GM18507 (cell line): ENCODE data around the gene TAS1R1.

Experiments
- DNase-seq: peaks from one replicate; pipeline ENCODE4 v3.0.0; 2011; ENCODE audit warnings: low read depth; ENCODE audit not compliant: insufficient read length; ENCODE audit errors: extremely low spot score
- FAIRE-seq: peaks from 2 replicates; lab custom pipeline; 2011; peaks lifted over from hg19 to GRCh38; lab: Jason Lieb, UNC

TAS1R1 gene

DNA sequence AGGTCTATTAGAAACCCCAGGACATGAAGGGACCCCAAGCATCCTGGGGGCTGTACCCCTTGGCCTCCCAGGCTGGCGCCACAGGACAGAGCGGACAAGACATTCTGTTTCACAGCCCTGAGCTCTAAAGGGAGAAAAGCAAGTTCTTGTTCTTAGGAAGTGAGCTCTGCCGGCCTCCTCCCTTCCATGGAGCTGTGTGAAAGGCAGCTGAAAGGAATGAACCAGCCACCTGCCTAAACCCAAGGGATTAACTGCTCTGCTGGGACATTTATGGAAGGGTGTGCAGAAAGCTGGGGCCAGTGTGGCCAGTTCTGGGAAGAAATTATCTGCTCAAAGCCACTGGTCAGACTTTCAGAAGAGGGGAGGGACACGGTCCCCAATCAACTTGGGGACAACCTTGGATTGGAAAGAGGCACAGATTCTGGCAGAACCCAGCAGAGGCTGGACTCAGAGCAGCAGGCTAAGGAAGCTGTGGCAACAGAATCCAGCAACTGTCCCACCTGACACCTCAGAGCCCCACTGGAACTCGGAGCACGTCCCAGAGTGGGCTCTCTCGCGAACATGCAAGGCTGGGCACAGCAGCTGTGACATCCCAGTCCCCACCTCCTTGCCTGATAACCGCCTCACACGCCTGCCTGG, 45.4 kb downstream of the TAS1R1 start:
- FAIRE-seq (no peak), DNase-seq (no peak)

- peak; percentile 83 for FAIRE-seq
Observed at GRCh38 chr1:6601049-6601922, 46.2 kb downstream of the TAS1R1 start.

GRCh38 chr1:6601923-6602668, 47.0 kb downstream of the TAS1R1 start:
- DNase-seq, result no peak
- no peak for FAIRE-seq

More at GRCh38 chr1:6601049-6601922, 46.2 kb downstream of the TAS1R1 start:
- no peak for DNase-seq

GRCh38 chr1:6602669-6603237, 47.6 kb downstream of the TAS1R1 start, which contains the start of gene KLHL21:
TSS of gene KLHL21 (minus strand) at chr1:6602869. CDS start at chr1:6602817, 52 bp downstream.
- DNase-seq (peak; percentile 69), FAIRE-seq (no peak)

DNA sequence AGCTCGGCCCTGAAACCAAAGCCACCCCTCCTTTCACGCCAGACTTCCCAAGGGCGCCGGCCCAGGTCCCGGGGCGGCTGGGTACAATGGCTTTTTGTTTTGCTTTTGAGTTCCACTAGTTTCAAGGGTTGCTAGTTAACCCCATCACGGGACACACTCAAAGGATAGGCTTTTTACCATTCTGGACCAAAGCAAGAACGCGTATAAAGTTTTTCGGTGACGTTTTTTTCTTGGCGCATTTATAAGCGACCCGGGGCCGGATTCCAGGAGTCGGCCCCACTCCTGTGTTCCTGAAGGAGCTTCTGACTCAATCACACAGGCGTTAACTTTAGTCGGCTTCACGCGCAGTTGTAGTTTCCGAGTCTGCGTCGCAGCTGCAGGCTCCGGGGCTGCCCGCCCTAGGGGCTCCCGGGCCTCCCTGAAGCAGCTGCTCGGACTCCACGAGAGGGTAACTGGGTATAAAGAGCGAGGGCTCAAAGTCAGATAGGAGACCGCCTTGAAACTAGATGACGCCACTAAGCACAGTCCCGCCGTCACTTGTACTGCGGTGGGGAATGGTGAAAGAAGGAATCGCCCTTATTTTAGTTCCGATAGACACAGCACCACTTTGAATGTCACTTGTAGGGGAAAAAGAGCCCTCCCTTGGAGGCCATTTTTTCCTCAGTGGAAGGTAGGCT, 48.3 kb downstream of the TAS1R1 start:
- DNase-seq, result no peak
- peak; percentile 44 for FAIRE-seq

DNA sequence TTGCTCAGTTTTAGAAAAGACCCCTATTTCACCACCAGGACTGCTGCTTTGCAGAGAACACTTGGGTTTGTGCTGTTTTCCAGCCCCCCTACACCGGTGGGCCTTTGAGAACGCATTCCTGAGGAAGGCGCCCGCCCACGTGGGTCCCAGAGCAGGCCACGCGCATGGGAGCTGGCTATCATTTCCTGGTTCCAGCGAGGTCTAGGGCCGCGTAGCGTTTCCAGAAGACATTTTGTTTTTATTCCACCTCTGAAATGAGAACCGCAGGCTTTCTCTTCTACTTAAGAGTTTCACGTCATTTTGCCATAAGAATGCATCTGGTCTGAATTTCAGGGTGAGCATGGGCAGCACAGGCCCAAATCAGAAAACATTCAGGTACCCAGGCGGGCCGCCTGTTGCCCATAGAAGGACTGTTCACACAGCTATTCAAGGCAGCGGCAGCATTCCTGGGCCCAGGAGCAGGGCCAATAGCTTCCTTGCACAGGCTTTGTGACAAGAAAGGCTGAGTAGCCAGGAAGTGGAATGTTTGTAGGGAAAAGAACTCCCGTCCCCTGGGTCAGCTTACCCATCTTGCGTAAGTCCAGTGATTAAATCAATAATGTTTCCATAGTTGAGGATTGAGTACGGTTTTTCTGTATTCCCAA, 48.9 kb downstream of the TAS1R1 start:
- FAIRE-seq (no peak), DNase-seq (no peak)

DNA sequence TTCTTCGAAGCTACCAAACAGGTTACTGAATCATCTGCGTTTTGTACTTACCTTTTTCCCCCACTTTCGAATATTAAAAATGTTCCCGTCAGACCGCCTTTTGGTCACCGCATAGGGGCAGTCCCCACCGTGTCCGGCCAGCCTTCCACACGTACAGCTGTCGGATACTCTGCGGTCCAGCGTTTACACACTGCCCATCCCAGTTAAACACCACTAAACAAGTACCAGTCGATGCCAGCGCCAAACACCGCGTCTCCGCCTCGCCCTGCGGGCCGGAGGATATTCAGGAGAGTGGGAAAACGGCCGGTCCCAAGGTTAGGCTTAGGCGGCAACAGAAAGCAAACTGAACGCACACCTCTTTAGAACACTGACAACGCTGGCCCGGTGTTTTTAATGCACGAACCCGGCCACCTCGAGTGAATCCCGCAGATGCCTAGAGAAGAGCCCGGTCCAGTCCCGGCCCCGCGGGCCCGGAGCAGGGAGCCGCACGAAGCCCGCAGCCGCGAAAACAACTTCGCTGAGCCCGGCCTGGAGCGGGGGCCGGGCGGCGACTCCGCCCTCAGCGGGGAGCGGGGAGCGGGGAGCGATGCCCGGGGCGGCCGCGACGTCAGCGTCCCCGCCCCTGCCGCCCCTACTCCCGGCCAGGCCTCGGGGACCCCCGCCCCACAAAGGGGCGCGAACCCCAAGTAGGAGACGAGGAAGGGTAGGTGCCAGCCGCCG, 57.7 kb downstream of the TAS1R1 start:
- FAIRE-seq, result no peak

GRCh38 chr1:6613361-6614018, 58.4 kb downstream of the TAS1R1 start, which contains the start of gene PHF13:
TSS of gene PHF13 (plus strand) at chr1:6613731. CDS start at chr1:6614067, 336 bp downstream.
- FAIRE-seq, result peak; percentile 92

More for the DNA sequence above, 57.7 kb downstream of the TAS1R1 start:
- DNase-seq, result no peak

GRCh38 chr1:6614019-6614928, 59.2 kb downstream of the TAS1R1 start:
- DNase-seq (no peak), FAIRE-seq (no peak)

More at GRCh38 chr1:6613361-6614018, 58.4 kb downstream of the TAS1R1 start, which contains the start of gene PHF13:
- peak; percentile 98 for DNase-seq

DNA sequence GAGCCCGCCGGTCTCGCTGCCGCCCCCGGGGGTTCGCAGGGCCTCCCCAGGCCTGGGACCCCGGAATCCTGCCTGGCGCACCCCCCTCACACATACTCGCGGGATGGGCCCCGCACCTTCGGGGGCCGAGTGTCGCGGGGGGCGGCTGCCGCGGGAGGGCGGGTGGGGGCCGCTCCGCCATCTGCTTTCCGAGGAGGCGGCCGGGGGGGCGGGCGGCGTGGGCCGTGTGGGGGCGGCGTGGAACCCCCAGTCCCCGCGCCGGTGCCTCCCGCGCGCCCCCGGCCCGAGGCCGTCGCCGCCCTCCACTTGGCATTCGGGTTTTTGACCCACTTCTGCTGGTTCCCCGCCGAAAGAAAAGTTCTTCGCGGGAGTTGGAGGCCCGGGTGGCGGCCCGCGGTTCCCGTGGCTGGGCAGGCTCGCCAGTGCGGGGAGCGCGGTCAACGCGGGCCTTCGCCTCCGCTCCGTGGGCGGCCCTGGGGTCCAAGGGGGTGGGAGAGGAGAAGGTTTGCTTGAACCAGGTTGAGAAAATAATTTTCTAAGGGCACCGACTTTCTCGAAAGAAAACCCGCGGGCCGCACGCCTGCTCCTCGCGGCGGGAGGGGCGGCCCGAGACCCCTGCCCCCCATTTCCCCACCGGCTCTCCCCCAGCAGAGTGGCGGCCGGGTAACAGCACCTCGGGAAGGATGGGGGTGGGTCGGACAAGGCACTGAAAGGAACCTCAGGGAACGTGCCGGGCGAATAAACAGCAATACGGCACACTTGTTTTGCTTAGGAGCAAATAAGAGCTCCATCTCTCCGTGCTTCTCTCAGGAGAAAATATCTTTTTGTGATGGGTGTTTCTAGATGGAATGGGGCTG, 60.0 kb downstream of the TAS1R1 start:
- no peak for FAIRE-seq
- no peak for DNase-seq

DNA sequence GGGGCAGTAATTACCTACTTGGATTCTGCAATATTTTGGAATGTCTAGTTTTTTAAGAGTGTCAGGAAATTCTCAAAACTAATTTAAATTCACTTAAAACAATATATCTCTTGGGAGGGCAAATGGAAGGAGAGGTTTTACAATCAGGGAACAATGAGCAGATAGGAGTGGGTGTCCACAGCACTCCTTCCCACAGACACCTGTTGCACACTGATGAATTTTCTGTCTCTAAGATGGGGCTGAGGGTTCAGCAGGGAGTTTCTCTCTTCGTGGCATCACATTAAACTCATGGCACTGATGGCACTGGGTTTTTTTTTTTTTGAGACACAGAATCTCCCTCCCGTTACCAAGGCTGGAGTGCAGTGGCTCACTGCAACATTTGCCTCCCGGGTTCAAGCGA, 63.9 kb downstream of the TAS1R1 start:
- no peak for FAIRE-seq
- DNase-seq, result no peak

DNA sequence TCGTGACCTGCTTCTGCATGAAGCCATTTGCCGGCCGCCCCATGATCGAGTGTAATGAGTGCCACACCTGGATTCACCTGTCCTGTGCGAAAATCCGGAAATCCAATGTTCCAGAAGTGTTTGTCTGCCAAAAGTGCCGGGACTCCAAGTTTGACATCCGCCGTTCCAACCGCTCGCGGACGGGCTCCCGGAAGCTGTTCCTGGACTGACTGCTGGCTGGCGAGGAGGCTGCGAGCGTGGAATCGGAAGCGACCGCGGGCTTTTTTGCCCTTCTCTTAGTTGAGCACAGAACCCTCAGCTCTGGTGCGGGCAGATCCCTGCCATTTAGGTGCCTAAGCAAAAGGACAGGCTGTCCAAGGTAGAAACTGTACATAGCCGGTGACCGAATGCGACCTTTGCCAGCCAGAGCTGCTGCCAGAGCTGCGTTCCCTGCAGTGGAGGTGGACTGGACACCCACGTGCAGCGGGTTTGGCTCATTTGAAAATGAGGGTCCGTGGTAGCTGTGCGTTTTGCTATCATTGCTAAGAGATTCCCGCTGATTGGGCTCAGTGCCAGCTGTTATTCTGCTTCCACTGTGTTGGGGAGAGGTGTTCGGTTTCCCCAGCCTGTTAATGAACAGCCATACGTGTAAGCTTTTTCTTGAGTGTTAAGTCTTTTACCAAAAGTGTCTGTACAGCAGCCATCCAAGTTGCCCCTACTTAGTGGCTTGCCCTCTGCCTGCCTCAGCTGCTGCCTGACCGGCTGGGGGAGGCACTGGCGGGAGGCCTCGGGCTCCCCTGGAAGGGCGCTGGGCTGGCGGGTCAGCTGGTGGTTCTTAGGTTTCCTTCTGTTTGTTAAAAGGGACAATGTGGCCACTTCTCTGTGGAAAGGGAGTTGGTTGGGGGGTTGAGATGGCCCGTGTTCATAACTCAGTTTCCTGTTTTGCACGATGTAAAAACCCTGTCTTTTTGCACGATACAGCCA, 66.6 kb downstream of the TAS1R1 start:
- no peak for FAIRE-seq

DNA sequence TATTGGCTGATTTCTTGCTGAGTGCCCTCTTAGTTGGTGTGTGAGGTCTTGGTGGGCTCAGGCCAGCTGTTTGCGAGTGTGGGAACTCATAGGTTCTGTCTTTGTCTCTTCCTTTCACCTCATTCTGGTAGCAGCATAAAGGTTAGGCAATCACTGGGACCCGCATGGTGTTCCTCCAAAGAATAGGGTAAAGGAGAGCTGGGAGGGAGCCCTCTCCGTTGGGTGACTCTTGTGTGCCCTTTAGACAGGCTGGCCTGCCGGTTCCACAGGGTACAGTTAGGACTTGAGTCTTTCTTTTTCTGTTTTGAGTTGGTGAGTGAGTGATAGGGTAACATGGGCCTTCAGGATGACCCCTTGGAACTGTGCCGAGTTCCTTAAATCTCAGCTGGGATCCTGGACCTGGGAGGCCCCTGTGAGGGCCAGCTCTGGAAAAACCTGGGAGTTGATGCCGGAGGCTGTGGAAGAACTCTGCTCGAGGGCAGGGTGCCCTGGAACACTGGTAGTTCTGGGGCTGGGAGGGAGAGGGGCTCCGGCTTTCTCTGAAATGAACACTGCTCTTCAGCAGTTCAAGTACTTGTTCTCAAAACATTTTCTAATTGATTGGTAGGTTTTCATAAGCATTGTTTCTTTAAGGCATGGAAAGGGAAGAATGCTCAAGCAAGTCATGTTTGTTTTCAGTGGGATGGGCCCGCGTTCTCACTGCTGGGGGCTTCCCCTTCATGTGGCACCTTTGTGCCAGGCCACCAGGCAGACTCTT, 67.5 kb downstream of the TAS1R1 start:
- FAIRE-seq, result no peak

More for the DNA sequence above, 66.6 kb downstream of the TAS1R1 start:
- no peak for DNase-seq

More for the DNA sequence above, 67.5 kb downstream of the TAS1R1 start:
- no peak for DNase-seq
